Measurements from ENCODE around the gene ALDH2.

The ALDH2 gene

DNA sequence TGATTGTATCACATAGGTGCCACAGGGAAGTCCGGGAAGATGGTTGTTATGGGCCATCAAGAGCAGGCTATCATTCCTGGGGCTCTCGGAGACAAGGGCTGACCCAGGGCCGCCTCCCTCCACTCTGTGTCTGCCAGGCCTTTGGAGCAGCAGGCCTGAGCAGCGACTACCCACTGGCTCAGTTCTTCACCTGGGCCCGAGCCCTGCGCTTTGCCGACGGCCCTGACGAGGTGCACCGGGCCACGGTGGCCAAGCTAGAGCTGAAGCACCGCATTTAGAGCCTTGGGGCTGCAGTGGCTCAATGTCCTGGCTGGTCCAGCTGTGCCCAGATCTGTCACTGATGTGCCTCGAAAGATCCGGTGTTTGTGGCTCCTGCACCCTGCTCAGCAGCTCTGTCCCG is 10.5 kb upstream of the ALDH2 start:
- Histone ChIP-seq H3K4me2 (ENCODE audit: low read length) (no peak overlapping the region), H3K9me2 (replicated peaks; ENCODE audit: control insufficient read depth, low read length) (no peaks in the 10 kb centered on the region), H3K27me3 (ENCODE audit: control insufficient read depth, low read length) (no peaks in the 10 kb centered on the region), H3F3A (ENCODE audit: control insufficient read depth, insufficient read depth) (no peaks in the 10 kb centered on the region), H3K4me1 (ENCODE audit: control insufficient read depth, low read length) (peaks cover 54% of the 10 kb centered on the region), H3K79me2 (ENCODE audit: control insufficient read depth, low read length) (no peaks in the 10 kb centered on the region), H4K20me1 (ENCODE audit: control insufficient read depth, insufficient read depth, low read depth, low read length) (no peaks in the 10 kb centered on the region), H3K4me3 (ENCODE audit: low read length) (no peak overlapping the region), H3K9me3 (ENCODE audit: control insufficient read depth, insufficient read depth, low read length) (no peaks in the 10 kb centered on the region), H3K36me3 (ENCODE audit: control insufficient read depth, low read length) (peaks cover 10% of the 10 kb centered on the region), H3K27ac (ENCODE audit: low read depth, low read length) (no peak overlapping the region)
- TF ChIP-seq, protein P1, sequence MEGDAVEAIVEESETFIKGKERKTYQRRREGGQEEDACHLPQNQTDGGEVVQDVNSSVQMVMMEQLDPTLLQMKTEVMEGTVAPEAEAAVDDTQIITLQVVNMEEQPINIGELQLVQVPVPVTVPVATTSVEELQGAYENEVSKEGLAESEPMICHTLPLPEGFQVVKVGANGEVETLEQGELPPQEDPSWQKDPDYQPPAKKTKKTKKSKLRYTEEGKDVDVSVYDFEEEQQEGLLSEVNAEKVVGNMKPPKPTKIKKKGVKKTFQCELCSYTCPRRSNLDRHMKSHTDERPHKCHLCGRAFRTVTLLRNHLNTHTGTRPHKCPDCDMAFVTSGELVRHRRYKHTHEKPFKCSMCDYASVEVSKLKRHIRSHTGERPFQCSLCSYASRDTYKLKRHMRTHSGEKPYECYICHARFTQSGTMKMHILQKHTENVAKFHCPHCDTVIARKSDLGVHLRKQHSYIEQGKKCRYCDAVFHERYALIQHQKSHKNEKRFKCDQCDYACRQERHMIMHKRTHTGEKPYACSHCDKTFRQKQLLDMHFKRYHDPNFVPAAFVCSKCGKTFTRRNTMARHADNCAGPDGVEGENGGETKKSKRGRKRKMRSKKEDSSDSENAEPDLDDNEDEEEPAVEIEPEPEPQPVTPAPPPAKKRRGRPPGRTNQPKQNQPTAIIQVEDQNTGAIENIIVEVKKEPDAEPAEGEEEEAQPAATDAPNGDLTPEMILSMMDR (IDR thresholded peaks at IDR 0.05; ENCODE audit: low read depth, low read length, poor library complexity, severe bottlenecking) = no peak
- TF ChIP-seq EZH2phosphoT487 (IDR thresholded peaks at IDR 0.05; ENCODE audit: borderline replicate concordance, low read length) = no peak

DNA sequence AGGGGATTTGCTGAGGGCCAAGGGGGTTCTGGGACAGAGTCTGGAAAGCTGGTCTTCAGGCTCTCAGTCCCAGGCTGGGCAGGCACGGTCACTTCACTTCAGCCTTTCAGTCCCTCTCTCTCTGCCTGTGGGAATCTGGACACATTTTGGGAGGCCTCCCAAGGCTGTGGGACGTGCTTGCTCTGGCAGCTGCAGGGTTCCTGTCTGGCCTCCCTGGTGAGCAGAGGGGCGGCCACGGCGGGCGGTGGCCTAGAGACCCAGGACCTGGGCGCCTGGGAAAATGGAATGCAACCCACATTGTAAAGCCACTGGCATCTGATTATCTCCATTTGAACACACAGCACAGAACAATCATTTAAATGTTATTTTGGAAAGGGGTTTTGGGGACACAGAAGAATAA is 10.1 kb upstream of the ALDH2 start:
- H3K27ac ChIP-seq (ENCODE audit: low read depth, low read length) = no peak overlapping the region
- peaks cover 10% of the 10 kb centered on the region for H3K36me3 ChIP-seq (ENCODE audit: control insufficient read depth, low read length)
- no peak for TF ChIP-seq EZH2phosphoT487 (IDR thresholded peaks at IDR 0.05; ENCODE audit: borderline replicate concordance, low read length)
- TF ChIP-seq, protein P1 (IDR thresholded peaks at IDR 0.05; ENCODE audit: low read depth, low read length, poor library complexity, severe bottlenecking) = no peak

DNA sequence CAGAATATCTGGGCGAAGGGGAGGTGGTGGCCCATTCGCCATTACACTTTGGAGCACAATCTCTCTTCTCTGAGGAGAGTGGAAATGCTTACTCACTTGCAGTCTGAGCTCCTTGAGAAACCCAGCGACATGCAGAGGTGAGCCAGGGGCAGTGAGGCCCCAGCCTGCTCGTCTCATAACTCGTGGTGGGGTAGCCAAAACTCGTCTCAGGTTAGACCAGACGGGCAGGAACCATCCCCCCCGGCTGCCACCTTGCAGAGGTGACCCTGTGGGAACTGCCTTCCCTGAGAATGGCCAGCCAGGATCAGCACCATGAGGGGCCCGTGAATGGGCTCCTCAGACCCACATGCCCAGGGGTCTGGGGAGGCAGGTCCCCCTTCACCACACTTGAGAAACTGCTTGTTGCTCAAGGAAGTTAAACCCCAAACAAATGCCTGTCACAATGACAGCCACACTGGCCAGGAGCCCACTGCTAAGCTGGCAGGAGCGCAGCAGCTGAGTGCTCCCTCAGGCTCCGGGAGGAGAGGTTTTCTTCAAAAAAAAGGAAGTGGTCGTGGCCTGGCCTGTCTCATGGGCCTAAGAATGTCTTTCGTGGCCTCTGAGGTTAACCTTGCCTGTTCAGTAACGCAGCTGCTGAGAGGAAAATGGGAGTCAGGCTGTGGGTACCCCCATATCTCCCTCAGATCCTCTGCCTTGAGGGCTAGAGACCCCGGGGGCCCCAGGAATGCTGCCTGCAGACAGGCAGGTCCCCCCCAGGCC is 9.2 kb upstream of the ALDH2 start:
- Histone ChIP-seq H3K9me2 (replicated peaks; ENCODE audit: control insufficient read depth, low read length) (no peaks in the 10 kb centered on the region), H3K4me1 (ENCODE audit: control insufficient read depth, low read length) (peaks cover 68% of the 10 kb centered on the region), H3K9me3 (ENCODE audit: control insufficient read depth, insufficient read depth, low read length) (no peaks in the 10 kb centered on the region), H3K36me3 (ENCODE audit: control insufficient read depth, low read length) (peaks cover 10% of the 10 kb centered on the region), H3K79me2 (ENCODE audit: control insufficient read depth, low read length) (no peaks in the 10 kb centered on the region), H3F3A (ENCODE audit: control insufficient read depth, insufficient read depth) (peaks cover 7% of the 10 kb centered on the region; the same call in 1 of the 2 replicates), H3K4me2 (ENCODE audit: low read length) (peak overlapping the region; percentile 67), H4K20me1 (ENCODE audit: control insufficient read depth, insufficient read depth, low read depth, low read length) (no peaks in the 10 kb centered on the region), H3K27me3 (ENCODE audit: control insufficient read depth, low read length) (no peaks in the 10 kb centered on the region), H3K27ac (ENCODE audit: low read depth, low read length) (peak overlapping the region; percentile 76), H3K4me3 (ENCODE audit: low read length) (peak overlapping the region; percentile 35)
- TF ChIP-seq, protein P1 (IDR thresholded peaks at IDR 0.05; ENCODE audit: low read depth, low read length, poor library complexity, severe bottlenecking) = no peak
- no peak for TF ChIP-seq EZH2phosphoT487 (IDR thresholded peaks at IDR 0.05; ENCODE audit: borderline replicate concordance, low read length)

More for the DNA sequence above, 10.1 kb upstream of the ALDH2 start:
- Histone ChIP-seq H3K4me2 (ENCODE audit: low read length) (no peak overlapping the region), H3K9me3 (ENCODE audit: control insufficient read depth, insufficient read depth, low read length) (no peaks in the 10 kb centered on the region), H4K20me1 (ENCODE audit: control insufficient read depth, insufficient read depth, low read depth, low read length) (no peaks in the 10 kb centered on the region), H3F3A (ENCODE audit: control insufficient read depth, insufficient read depth) (peaks cover 2% of the 10 kb centered on the region; the same call in 1 of the 2 replicates), H3K4me1 (ENCODE audit: control insufficient read depth, low read length) (peaks cover 59% of the 10 kb centered on the region), H3K27me3 (ENCODE audit: control insufficient read depth, low read length) (no peaks in the 10 kb centered on the region), H3K79me2 (ENCODE audit: control insufficient read depth, low read length) (no peaks in the 10 kb centered on the region), H3K9me2 (replicated peaks; ENCODE audit: control insufficient read depth, low read length) (no peaks in the 10 kb centered on the region), H3K4me3 (ENCODE audit: low read length) (no peak overlapping the region)

Measured in DOHH2 (cell line).